ENCODE measurements around the gene ZNF574. TPM values are rescaled to one million over a fixed set of nuclear protein-coding genes. Genes with fewer than 3 reads are reported as not detected.
A peak's percentile ranks its signal among the peaks of the same experiment; 100 is the strongest.

The ZNF574 gene
- total and polyA plus RNA-seq, 7 experiments from 2014 or later: 11.2 to 32.8 (median 20.9) TPM

GRCh38 chr19:42124386-42124901, 48.5 kb downstream of the ZNF574 start:
- ATAC-seq: no peak
- Histone ChIP-seq H3K36me3 (ENCODE audit: control insufficient read depth in 2 of 3, insufficient read depth in 3 of 3, low read length in 3 of 3) (no peaks in the 10 kb centered on the region), H3K27me3 (ENCODE audit: control insufficient read depth in 2 of 2, insufficient read depth in 2 of 2, low read length in 2 of 2) (no peaks in the 10 kb centered on the region), H3K4me3 (ENCODE audit: low read length) (no peak overlapping the region), H3K4me1 (ENCODE audit: control insufficient read depth in 2 of 2, insufficient read depth in 2 of 2, low read length in 2 of 2) (peaks cover 31 to 44% of the 10 kb centered on the region in 2 donors), H3K27ac (ENCODE audit: low read depth, low read length) (no peak overlapping the region), H3K9me3 (ENCODE audit: control insufficient read depth in 2 of 3, low read length in 3 of 3) (no peaks in the 10 kb centered on the region)
- Mint-ChIP-seq H3K4me1 (peaks cover 42 to 84% (median 72%) of the 10 kb centered on the region in 7 donors), H3K9me3 (peaks cover 0 to 2% (median 0%) of the 10 kb centered on the region in 11 donors), H3K36me3 (peaks cover 0 to 28% (median 3%) of the 10 kb centered on the region in 5 donors), H3K4me3 (peak overlapping the region in 1 of 10 donors; percentile 78), H3K27ac (peak overlapping the region in 7 of 9 donors; percentile 56 to 94 (median 91)), H3K27me3 (no peaks in the 10 kb centered on the region)
- ChIA-PET CTCF (interaction anchor here (0.5 to 4.2 kb wide), 6 partner anchors 8 to 316 kb away, joined by 3 to 29 read pairs (median 6); partner anchors contain the start of gene POU2F2), POLR2A (interaction anchor here (1.0 to 1.8 kb wide), 2 partner anchors 8 to 54 kb away, joined by 3 to 14 read pairs; partner anchors contain the start of gene POU2F2)
- intact Hi-C loops (cut with micrococcal nuclease): no loop called here
- DNase-seq: no peak

- CTCF ChIA-PET: interaction anchor here (0.8 to 4.2 kb wide), 3 partner anchors 12 to 151 kb away, joined by 3 to 29 read pairs (median 5); no protein-coding TSS in a partner anchor
- Histone ChIP-seq H3K4me1 (ENCODE audit: control insufficient read depth in 2 of 2, insufficient read depth in 2 of 2, low read length in 2 of 2) (peaks cover 31 to 49% of the 10 kb centered on the region in 2 donors), H3K4me3 (ENCODE audit: low read length) (no peak overlapping the region), H3K9me3 (ENCODE audit: control insufficient read depth in 2 of 3, low read length in 3 of 3) (no peaks in the 10 kb centered on the region), H3K27me3 (ENCODE audit: control insufficient read depth in 2 of 2, insufficient read depth in 2 of 2, low read length in 2 of 2) (no peaks in the 10 kb centered on the region), H3K27ac (ENCODE audit: low read depth, low read length) (no peak overlapping the region), H3K36me3 (ENCODE audit: control insufficient read depth in 2 of 3, insufficient read depth in 3 of 3, low read length in 3 of 3) (no peaks in the 10 kb centered on the region)
- Mint-ChIP-seq H3K4me3 (peak overlapping the region in 2 of 10 donors; percentile 27 to 31), H3K27ac (peak overlapping the region in 8 of 9 donors; percentile 7 to 92 (median 72)), H3K9me3 (peaks cover 0 to 2% (median 0%) of the 10 kb centered on the region in 11 donors), H3K36me3 (peaks cover 0 to 32% (median 3%) of the 10 kb centered on the region in 5 donors), H3K4me1 (peaks cover 49 to 92% (median 82%) of the 10 kb centered on the region in 7 donors), H3K27me3 (no peaks in the 10 kb centered on the region)
- DNase-seq (no peak), ATAC-seq (no peak)
- intact Hi-C loops (cut with micrococcal nuclease): no loop called here
- POLR2A ChIA-PET: interaction anchor here (0.9 to 1.0 kb wide), 2 partner anchors 12 to 177 kb away, joined by 3 read pairs; partner anchors contain the start of genes PAFAH1B3 and PRR19
Measured at GRCh38 chr19:42125536-42125935, 49.6 kb downstream of the ZNF574 start.

- H3K27ac ChIP-seq (ENCODE audit: low read depth, low read length): no peak overlapping the region
- peaks cover 32 to 47% of the 10 kb centered on the region in 2 donors for H3K4me1 ChIP-seq (ENCODE audit: control insufficient read depth in 2 of 2, insufficient read depth in 2 of 2, low read length in 2 of 2)
- Mint-ChIP-seq H3K27me3 (no peaks in the 10 kb centered on the region), H3K4me1 (peaks cover 51 to 92% (median 82%) of the 10 kb centered on the region in 7 donors), H3K9me3 (peaks cover 0 to 2% (median 0%) of the 10 kb centered on the region in 11 donors), H3K36me3 (peaks cover 0 to 35% (median 3%) of the 10 kb centered on the region in 5 donors), H3K27ac (peak overlapping the region in 6 of 9 donors; percentile 32 to 81 (median 61)), H3K4me3 (no peak overlapping the region)
- H3K27me3 ChIP-seq (ENCODE audit: control insufficient read depth in 2 of 2, insufficient read depth in 2 of 2, low read length in 2 of 2): no peaks in the 10 kb centered on the region
- H3K9me3 ChIP-seq (ENCODE audit: control insufficient read depth in 2 of 3, low read length in 3 of 3): no peaks in the 10 kb centered on the region
- DNase-seq (no peak), ATAC-seq (no peak)
- intact Hi-C loops (cut with micrococcal nuclease): no loop called here
- CTCF ChIA-PET: interaction anchor here (0.6 to 0.7 kb wide), 2 partner anchors 15 to 18 kb away, joined by 3 read pairs; no protein-coding TSS in a partner anchor
- POLR2A ChIA-PET: no interaction called here
- no peaks in the 10 kb centered on the region for H3K36me3 ChIP-seq (ENCODE audit: control insufficient read depth in 2 of 3, insufficient read depth in 3 of 3, low read length in 3 of 3)
- H3K4me3 ChIP-seq (ENCODE audit: low read length): no peak overlapping the region
Measured at GRCh38 chr19:42126574-42126973, 50.6 kb downstream of the ZNF574 start.

GRCh38 chr19:42129399-42130253, 53.7 kb downstream of the ZNF574 start:
- peaks cover 0 to 2% (median 0%) of the 10 kb centered on the region in 11 donors for H3K9me3 Mint-ChIP-seq
- H3K4me3 Mint-ChIP-seq: peak overlapping the region; percentile 17 to 95 (median 62)
- peaks cover 25 to 32% of the 10 kb centered on the region in 2 donors for H3K4me1 ChIP-seq (ENCODE audit: control insufficient read depth in 2 of 2, insufficient read depth in 2 of 2, low read length in 2 of 2)
- peaks cover 0 to 21% (median under 1%) of the 10 kb centered on the region in 5 donors for H3K36me3 Mint-ChIP-seq
- peak overlapping the region in 8 of 9 donors; percentile 38 to 84 (median 70) for H3K27ac Mint-ChIP-seq
- H3K9me3 ChIP-seq (ENCODE audit: control insufficient read depth in 2 of 3, low read length in 3 of 3): no peaks in the 10 kb centered on the region
- ChIA-PET POLR2A (interaction anchor here (1.0 to 1.2 kb wide), 2 partner anchors 16 to 54 kb away, joined by 3 read pairs; partner anchors contain the start of gene ZNF574), CTCF (interaction anchor here (0.7 to 1.1 kb wide), 2 partner anchors 20 to 62 kb away, joined by 3 read pairs; no protein-coding TSS in a partner anchor)
- H3K36me3 ChIP-seq (ENCODE audit: control insufficient read depth in 2 of 3, insufficient read depth in 3 of 3, low read length in 3 of 3): no peaks in the 10 kb centered on the region
- peak overlapping the region; percentile 1 for H3K4me3 ChIP-seq (ENCODE audit: low read length)
- DNase-seq (no peak), ATAC-seq (no peak)
- H3K27me3 ChIP-seq (ENCODE audit: control insufficient read depth in 2 of 2, insufficient read depth in 2 of 2, low read length in 2 of 2): no peaks in the 10 kb centered on the region
- H3K4me1 Mint-ChIP-seq: peaks cover 56 to 85% (median 77%) of the 10 kb centered on the region in 7 donors
- H3K27me3 Mint-ChIP-seq: no peaks in the 10 kb centered on the region
- intact Hi-C loops (cut with micrococcal nuclease): no loop called here
- H3K27ac ChIP-seq (ENCODE audit: low read depth, low read length): peak overlapping the region; percentile 22

GRCh38 chr19:42130254-42130573, 54.2 kb downstream of the ZNF574 start:
- H3K36me3 ChIP-seq (ENCODE audit: control insufficient read depth in 2 of 3, insufficient read depth in 3 of 3, low read length in 3 of 3): no peaks in the 10 kb centered on the region
- H3K9me3 Mint-ChIP-seq: peaks cover 0 to 2% (median 0%) of the 10 kb centered on the region in 11 donors
- H3K4me1 Mint-ChIP-seq: peaks cover 56 to 83% (median 73%) of the 10 kb centered on the region in 7 donors
- H3K4me3 Mint-ChIP-seq: peak overlapping the region; percentile 42 to 95 (median 67)
- H3K36me3 Mint-ChIP-seq: peaks cover 0 to 15% (median 0%) of the 10 kb centered on the region in 5 donors
- POLR2A ChIA-PET: interaction anchor here (1.0 to 1.2 kb wide), 2 partner anchors 16 to 54 kb away, joined by 3 read pairs; partner anchors contain the start of gene ZNF574
- peaks cover 23 to 28% of the 10 kb centered on the region in 2 donors for H3K4me1 ChIP-seq (ENCODE audit: control insufficient read depth in 2 of 2, insufficient read depth in 2 of 2, low read length in 2 of 2)
- peak overlapping the region; percentile 22 for H3K27ac ChIP-seq (ENCODE audit: low read depth, low read length)
- intact Hi-C loops (cut with micrococcal nuclease): no loop called here
- no peaks in the 10 kb centered on the region for H3K9me3 ChIP-seq (ENCODE audit: control insufficient read depth in 2 of 3, low read length in 3 of 3)
- no peak for ATAC-seq
- no peaks in the 10 kb centered on the region for H3K27me3 Mint-ChIP-seq
- peak overlapping the region; percentile 1 for H3K4me3 ChIP-seq (ENCODE audit: low read length)
- H3K27me3 ChIP-seq (ENCODE audit: control insufficient read depth in 2 of 2, insufficient read depth in 2 of 2, low read length in 2 of 2): no peaks in the 10 kb centered on the region
- CTCF ChIA-PET: no interaction called here
- no peak for DNase-seq
- peak overlapping the region; percentile 31 to 77 (median 66) for H3K27ac Mint-ChIP-seq

All from naive thymus-derived CD4-positive, alpha-beta T cell (primary cell).